GM18868 (cell line): ENCODE measurements around the gene ATP11A.
A peak's percentile ranks its signal among the peaks of the same experiment; 100 is the strongest.

Experiments
- ATAC-seq: cut with Tn5 transposase; IDR thresholded peaks from one replicate; pipeline ENCODE4 v1.9.1; 2021; ENCODE audit warnings: mild to moderate bottlenecking, moderate library complexity; ENCODE audit not compliant: unreplicated experiment

The ATP11A gene

GRCh38 chr13:112756967-112757758 lies 67.3 kb downstream of the ATP11A start:
- ATAC-seq = no peak

GRCh38 chr13:112757759-112758086 lies 67.9 kb downstream of the ATP11A start:
- no peak for ATAC-seq

GRCh38 chr13:112759053-112759452 lies 69.2 kb downstream of the ATP11A start:
- ATAC-seq = no peak

GRCh38 chr13:112759827-112760226 lies 70.0 kb downstream of the ATP11A start:
- ATAC-seq = no peak

- ATAC-seq = no peak
Measured at GRCh38 chr13:112760435-112760834, 70.6 kb downstream of the ATP11A start.

- no peak for ATAC-seq
Measured at GRCh38 chr13:112760931-112761330, 71.1 kb downstream of the ATP11A start.

GRCh38 chr13:112761701-112762689 lies 72.2 kb downstream of the ATP11A start:
- no peak for ATAC-seq

GRCh38 chr13:112762690-112763080 lies 72.8 kb downstream of the ATP11A start:
- ATAC-seq = no peak

GRCh38 chr13:112764028-112764427 lies 74.2 kb downstream of the ATP11A start:
- no peak for ATAC-seq

- ATAC-seq = no peak
Measured at GRCh38 chr13:112764864-112765561, 75.2 kb downstream of the ATP11A start.

GRCh38 chr13:112765731-112766130 lies 75.9 kb downstream of the ATP11A start:
- ATAC-seq = no peak

- no peak for ATAC-seq
Measured at GRCh38 chr13:112766336-112766735, 76.5 kb downstream of the ATP11A start.

GRCh38 chr13:112767506-112768471 lies 78.0 kb downstream of the ATP11A start:
- peak; percentile 85 for ATAC-seq

GRCh38 chr13:112768795-112769481 lies 79.1 kb downstream of the ATP11A start:
- no peak for ATAC-seq

GRCh38 chr13:112769615-112770014 lies 79.8 kb downstream of the ATP11A start:
- no peak for ATAC-seq

GRCh38 chr13:112770504-112770903 lies 80.7 kb downstream of the ATP11A start:
- no peak for ATAC-seq

- ATAC-seq = no peak
Measured at GRCh38 chr13:112771139-112771876, 81.5 kb downstream of the ATP11A start.

- ATAC-seq = no peak
Measured at GRCh38 chr13:112771877-112772538, 82.2 kb downstream of the ATP11A start.
